ENCODE measurements around the gene IGFBP5.

DNA sequence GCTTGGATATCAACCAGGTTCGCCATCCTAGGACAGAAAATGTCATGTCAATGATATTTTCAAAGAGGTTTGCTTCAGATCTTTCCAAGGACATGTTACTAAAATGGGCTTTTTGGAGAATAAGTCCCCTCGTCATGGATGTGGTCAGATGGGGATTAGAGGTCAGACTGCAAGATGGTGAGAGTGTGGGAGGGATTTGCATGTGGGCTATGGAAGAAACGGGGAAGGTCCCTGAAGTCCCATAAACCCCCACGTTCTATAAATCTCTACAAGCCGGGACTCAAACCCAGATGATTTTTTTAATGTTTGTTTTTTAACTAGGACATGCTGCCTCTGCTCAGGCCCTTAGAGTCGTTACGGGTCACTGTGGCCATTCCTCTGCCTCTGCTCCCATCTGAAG lies 37.7 kb upstream of the IGFBP5 start:
- TF ChIP-seq, protein P1, sequence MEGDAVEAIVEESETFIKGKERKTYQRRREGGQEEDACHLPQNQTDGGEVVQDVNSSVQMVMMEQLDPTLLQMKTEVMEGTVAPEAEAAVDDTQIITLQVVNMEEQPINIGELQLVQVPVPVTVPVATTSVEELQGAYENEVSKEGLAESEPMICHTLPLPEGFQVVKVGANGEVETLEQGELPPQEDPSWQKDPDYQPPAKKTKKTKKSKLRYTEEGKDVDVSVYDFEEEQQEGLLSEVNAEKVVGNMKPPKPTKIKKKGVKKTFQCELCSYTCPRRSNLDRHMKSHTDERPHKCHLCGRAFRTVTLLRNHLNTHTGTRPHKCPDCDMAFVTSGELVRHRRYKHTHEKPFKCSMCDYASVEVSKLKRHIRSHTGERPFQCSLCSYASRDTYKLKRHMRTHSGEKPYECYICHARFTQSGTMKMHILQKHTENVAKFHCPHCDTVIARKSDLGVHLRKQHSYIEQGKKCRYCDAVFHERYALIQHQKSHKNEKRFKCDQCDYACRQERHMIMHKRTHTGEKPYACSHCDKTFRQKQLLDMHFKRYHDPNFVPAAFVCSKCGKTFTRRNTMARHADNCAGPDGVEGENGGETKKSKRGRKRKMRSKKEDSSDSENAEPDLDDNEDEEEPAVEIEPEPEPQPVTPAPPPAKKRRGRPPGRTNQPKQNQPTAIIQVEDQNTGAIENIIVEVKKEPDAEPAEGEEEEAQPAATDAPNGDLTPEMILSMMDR (IDR thresholded peaks at IDR 0.05), result no peak
- TF ChIP-seq POLR2AphosphoS5 (IDR thresholded peaks at IDR 0.05), result no peak

Data from gastroesophageal sphincter (tissue), 3 donors.